Bronchial epithelial cell (primary cell): Measurements from ENCODE around the gene PROM1. TPM values are rescaled to one million over a fixed set of nuclear protein-coding genes. Genes with fewer than 3 reads are reported as not detected.

Source experiments
- DNase-seq: peaks from one replicate; pipeline ENCODE4 v3.0.0-alpha.2; 2010; ENCODE audit warnings: low read depth
- FAIRE-seq: peaks from 2 replicates; lab custom pipeline; 2011; peaks lifted over from hg19 to GRCh38; lab: Jason Lieb, UNC
- H3K27me3 ChIP-seq: 2 replicates; pipeline ENCODE4 v1.5.1; 2011; ENCODE audit warnings: low read length; ENCODE audit not compliant: control insufficient read depth, insufficient read depth
- H3K36me3 ChIP-seq: 2 replicates; pipeline ENCODE4 v1.5.1; 2011; ENCODE audit warnings: low read length; ENCODE audit not compliant: control insufficient read depth, insufficient read depth
- H3K4me3 ChIP-seq: 2 replicates; pipeline ENCODE4 v1.5.1; 2011; ENCODE audit warnings: mild to moderate bottlenecking, low read depth, low read length, control low read depth
- total RNA-seq: library from RNA; depleted of rRNA; stranded (reverse); fragments of >200 nt; gene quantifications from 2 replicates; pipeline ENCODE4 v1.2.1, GENCODE V29; 2014
- TF ChIP-seq, protein P1 (sequence below): IDR thresholded peaks from 2 replicates; pipeline ENCODE4 v1.5.1; 2011; ENCODE audit warnings: mild to moderate bottlenecking, moderate library complexity, low read length, control low read depth, inconsistent platforms; ENCODE audit not compliant: insufficient read depth, severe bottlenecking

Gene PROM1
- total RNA-seq, 1 donor from 2014 or later: 0.26 TPM

DNA sequence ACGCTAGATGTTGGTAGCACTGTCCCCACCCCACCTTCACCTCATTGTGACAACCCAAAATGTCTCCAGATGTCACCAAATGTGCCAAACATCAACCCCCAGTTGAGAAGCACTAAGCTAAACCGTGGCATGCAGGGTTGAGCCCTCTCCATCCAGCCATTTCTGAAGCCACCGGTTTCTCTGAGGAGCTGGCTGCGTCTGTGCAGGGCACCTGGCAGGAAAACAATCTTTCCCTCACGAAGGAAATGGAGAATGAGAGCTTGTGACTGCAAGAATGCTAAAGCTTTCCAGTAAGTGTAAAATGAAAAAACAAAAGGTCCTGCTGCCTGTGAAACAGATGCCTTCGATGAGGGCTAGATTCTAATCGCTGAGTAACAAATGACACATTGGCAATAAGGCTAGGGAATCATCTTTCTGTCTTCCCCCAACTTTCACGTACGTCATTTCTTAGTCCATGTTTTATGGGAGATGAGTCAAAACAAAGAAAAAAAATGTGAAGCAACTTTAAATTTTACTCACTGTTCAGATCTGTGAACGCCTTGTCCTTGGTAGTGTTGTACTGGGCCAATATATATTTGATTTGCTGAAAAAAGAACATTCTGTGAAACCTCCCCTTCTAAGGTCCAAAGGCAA lies 59.9 kb downstream of the PROM1 start:
- DNase-seq: no peak
- TF ChIP-seq, protein P1, sequence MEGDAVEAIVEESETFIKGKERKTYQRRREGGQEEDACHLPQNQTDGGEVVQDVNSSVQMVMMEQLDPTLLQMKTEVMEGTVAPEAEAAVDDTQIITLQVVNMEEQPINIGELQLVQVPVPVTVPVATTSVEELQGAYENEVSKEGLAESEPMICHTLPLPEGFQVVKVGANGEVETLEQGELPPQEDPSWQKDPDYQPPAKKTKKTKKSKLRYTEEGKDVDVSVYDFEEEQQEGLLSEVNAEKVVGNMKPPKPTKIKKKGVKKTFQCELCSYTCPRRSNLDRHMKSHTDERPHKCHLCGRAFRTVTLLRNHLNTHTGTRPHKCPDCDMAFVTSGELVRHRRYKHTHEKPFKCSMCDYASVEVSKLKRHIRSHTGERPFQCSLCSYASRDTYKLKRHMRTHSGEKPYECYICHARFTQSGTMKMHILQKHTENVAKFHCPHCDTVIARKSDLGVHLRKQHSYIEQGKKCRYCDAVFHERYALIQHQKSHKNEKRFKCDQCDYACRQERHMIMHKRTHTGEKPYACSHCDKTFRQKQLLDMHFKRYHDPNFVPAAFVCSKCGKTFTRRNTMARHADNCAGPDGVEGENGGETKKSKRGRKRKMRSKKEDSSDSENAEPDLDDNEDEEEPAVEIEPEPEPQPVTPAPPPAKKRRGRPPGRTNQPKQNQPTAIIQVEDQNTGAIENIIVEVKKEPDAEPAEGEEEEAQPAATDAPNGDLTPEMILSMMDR: no peak
- no peaks in the 10 kb centered on the region for H3K36me3 ChIP-seq
- H3K4me3 ChIP-seq: no peak overlapping the region
- FAIRE-seq: no peak
- peaks cover 2% of the 10 kb centered on the region for H3K27me3 ChIP-seq

DNA sequence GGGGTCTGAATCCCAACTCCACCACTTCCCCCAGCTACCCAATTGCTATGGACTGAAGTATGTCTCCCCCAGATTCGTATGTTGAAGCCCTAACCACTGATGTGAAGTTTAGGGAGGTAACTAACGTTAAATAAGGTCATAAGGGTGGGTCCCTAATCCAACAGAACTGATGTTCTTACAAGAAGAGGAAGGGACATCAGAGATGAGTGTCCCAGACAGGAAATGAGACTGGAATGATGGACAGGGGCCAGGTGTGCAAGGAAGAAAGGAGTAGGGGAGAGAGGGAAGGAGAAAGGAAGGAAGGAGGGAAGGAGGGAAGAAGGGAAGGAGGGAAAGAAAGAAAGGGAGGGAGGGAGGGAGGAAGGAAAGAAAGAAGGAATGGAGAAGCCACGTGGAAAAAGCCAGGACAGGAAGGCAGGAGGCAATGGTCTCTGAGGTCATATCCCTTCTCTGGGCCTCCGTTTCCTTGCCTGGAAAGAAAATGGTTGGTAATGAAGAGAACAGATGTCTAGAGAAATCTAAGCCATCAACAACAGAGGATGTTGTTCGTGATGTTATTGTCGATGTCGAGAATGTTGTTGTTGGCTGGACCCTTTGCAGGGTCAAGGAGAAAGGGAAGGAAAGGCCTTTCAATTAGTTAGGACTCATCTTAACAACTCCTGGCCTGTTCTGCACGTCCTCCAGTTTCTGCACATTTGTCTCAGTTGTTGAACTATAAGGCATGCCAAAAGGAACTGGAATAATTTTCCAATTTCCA lies 61.8 kb downstream of the PROM1 start:
- DNase-seq (no peak), FAIRE-seq (no peak)
- Histone ChIP-seq H3K36me3 (no peaks in the 10 kb centered on the region), H3K4me3 (no peak overlapping the region), H3K27me3 (peaks cover 5% of the 10 kb centered on the region)
- TF ChIP-seq, protein P1: no peak

DNA sequence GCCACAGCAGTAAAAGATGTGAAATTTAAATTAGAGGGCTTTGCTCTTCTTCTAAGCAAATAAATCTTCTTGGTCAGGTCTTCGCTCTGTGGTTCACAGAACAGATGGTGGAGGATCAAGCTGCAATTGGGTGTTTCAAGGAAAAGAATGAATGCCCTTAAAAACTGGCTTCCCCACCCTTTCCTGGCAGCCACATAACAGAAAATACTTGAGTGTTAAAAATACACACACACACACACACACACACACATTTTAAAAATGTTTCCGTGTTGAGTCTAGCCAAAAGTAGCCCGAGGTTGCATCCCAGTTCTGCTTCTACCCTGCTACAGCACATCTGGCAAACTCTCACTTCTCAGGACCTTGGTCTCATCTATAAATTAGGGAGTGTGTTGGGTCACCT lies 64.2 kb downstream of the PROM1 start:
- DNase-seq: no peak
- Histone ChIP-seq H3K4me3 (no peak overlapping the region), H3K27me3 (peaks cover 5% of the 10 kb centered on the region), H3K36me3 (no peaks in the 10 kb centered on the region)
- FAIRE-seq: no peak
- TF ChIP-seq, protein P1: no peak

DNA sequence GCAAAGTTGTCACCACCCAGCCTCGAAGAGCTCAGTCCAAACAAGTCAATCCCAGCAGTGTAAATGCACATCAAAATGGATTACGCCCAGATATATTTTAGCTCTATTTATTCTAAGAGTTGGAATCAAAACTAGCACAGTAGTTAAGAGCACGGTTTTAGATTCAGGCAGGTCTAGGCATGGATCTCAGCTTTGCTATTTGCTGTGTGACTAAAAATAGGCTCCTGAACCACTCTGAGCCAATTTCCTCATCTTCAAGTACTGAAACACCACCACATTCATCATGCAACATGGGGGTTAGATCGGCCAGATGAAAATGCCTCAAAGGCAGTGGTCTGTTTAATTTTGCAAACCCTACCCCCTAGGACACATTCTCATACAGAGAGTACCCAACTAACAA lies 65.0 kb downstream of the PROM1 start:
- TF ChIP-seq, protein P1: no peak
- Histone ChIP-seq H3K36me3 (no peaks in the 10 kb centered on the region), H3K27me3 (peaks cover 5% of the 10 kb centered on the region), H3K4me3 (no peak overlapping the region)
- DNase-seq (no peak), FAIRE-seq (no peak)

DNA sequence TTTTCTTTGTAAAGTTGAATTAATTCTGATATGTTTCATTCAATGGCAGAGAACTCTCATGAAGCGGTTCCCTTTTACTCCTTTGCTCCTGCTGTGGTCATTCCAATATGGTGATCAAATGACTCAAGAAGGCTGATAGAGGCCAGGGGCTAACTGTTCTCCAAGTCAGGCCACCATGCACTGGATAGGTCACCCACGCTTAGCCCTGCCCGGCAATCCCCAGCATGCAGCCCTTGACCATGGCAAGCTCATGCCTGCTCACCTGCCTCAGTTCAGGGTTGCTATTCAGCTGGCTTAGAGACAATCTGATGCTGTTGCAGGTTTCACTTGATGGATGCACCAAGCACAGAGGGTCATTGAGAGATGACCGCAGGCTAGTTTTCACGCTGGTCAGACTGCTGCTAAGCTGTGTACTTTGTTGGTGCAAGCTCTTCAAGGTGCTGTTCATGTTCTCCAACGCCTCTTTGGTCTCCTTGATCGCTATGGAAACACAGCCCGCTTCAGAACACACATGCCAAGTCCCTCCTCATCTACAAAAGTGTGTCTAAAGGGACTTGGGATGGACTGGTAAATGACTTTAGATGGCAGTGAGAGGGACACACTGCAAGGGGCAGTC lies 65.7 kb downstream of the PROM1 start:
- Histone ChIP-seq H3K4me3 (no peak overlapping the region), H3K27me3 (peaks cover 5% of the 10 kb centered on the region), H3K36me3 (no peaks in the 10 kb centered on the region)
- TF ChIP-seq, protein P1: no peak
- FAIRE-seq (peak; percentile 88), DNase-seq (no peak)
